ENCODE results near the gene SLC18B1. TPM values are rescaled to one million over a fixed set of nuclear protein-coding genes. Genes with fewer than 3 reads are reported as not detected.
A peak's percentile ranks its signal among the peaks of the same experiment; 100 is the strongest.

Gene SLC18B1
- total and polyA plus RNA-seq, 2 of the 13 experiments (the other 11 are each of a cell fraction or from before 2014, with no cell fraction given), result 11.4 to 13.8 TPM

GRCh38 chr6:132725947-132726607, 72.4 kb downstream of the SLC18B1 start:
- ChIA-PET POLR2A (no interaction called here), CTCF (ENCODE audit: low intra/inter-chr PET ratio, low total read pairs) (no interaction called here)
- Histone ChIP-seq H3K4me2 (ENCODE audit: low read depth, low read length) (no peak overlapping the region), H3K27me3 (ENCODE audit: control insufficient read depth in 1 of 2, insufficient read depth in 2 of 2, low read length in 2 of 2) (no peaks in the 10 kb centered on the region), H4K20me1 (ENCODE audit: insufficient read depth, low read length) (no peaks in the 10 kb centered on the region), H3K79me2 (ENCODE audit: insufficient read depth, low read length) (no peaks in the 10 kb centered on the region), H3K36me3 (replicated peaks in 1 of 2; ENCODE audit: control insufficient read depth in 1 of 2, insufficient read depth in 2 of 2, low read length in 2 of 2) (no peaks in the 10 kb centered on the region), H3K9me3 (ENCODE audit: low read length) (no peaks in the 10 kb centered on the region), H3K27ac (ENCODE audit: extremely low read length, insufficient read depth, low read length) (no peak overlapping the region), H3K4me1 (ENCODE audit: insufficient read depth, low read length) (peaks cover 19% of the 10 kb centered on the region), H3K9ac (ENCODE audit: insufficient read depth, low read depth, low read length) (no peak overlapping the region), H2AFZ (ENCODE audit: low read length) (no peak overlapping the region), H3K4me3 (replicated peaks in 1 of 3; ENCODE audit: insufficient read depth in 1 of 3, low read depth in 2 of 3, low read length in 3 of 3) (no peak overlapping the region)
- TF ChIP-seq ZNF468 (CRISPR knock-in tag; IDR thresholded peaks at IDR 0.05), result no peak
- no peak for TF ChIP-seq PHF21A (CRISPR knock-in tag; IDR thresholded peaks at IDR 0.05)
- no peak for TF ChIP-seq ZNF749 (CRISPR knock-in tag; IDR thresholded peaks at IDR 0.05; ENCODE audit: borderline replicate concordance)
- in situ Hi-C loops (cut with HindIII; ENCODE audit: extremely low pct_ligation_motif_present, low pct_unique_long_range_greater_than_20kb), result no loop called here
- ATAC-seq (no peak), DNase-seq (ENCODE audit: low spot score) (no peak), FAIRE-seq (no peak)
- intact Hi-C loops (cut with micrococcal nuclease; ENCODE audit: unreplicated experiment), result no loop called here
- 37% methylated on average over 6 of the region's 6 CpGs for WGBS (ENCODE audit: low lambda C conversion rate)
- no TSS peak for BruUV-seq (replicated peaks)

- no peak overlapping the region for H3K27ac ChIP-seq (ENCODE audit: extremely low read length, insufficient read depth, low read length)
- H3K27me3 ChIP-seq (ENCODE audit: control insufficient read depth in 1 of 2, insufficient read depth in 2 of 2, low read length in 2 of 2), result no peaks in the 10 kb centered on the region
- FAIRE-seq (no peak), ATAC-seq (no peak), DNase-seq (ENCODE audit: low spot score) (no peak)
- TF ChIP-seq SMYD3 (CRISPR knock-in tag; IDR thresholded peaks at IDR 0.05), result no peak
- TF ChIP-seq MIER2 (CRISPR knock-in tag; IDR thresholded peaks at IDR 0.05), result no peak
- no peak for TF ChIP-seq SALL1 (CRISPR knock-in tag; IDR thresholded peaks at IDR 0.05)
- peak; percentile 67 for TF ChIP-seq SOX13 (IDR thresholded peaks at IDR 0.05)
- TF ChIP-seq SOX13 (CRISPR knock-in tag; conservative IDR thresholded peaks at IDR 0.05 in 1 of 2, IDR thresholded peaks at IDR 0.05 in 1 of 2), result peak in 1 of 2 experiments; percentile 68; a peak in 2 of 4 replicates
- no peak for TF ChIP-seq ZFP62 (CRISPR knock-in tag; IDR thresholded peaks at IDR 0.05)
- no peak for TF ChIP-seq JDP2 (CRISPR knock-in tag; IDR thresholded peaks at IDR 0.05; ENCODE audit: borderline replicate concordance)
- TF ChIP-seq RARA (CRISPR knock-in tag; IDR thresholded peaks at IDR 0.05), result 0 out of 2 replicates have a peak, but pooled peaks have one; percentile 14
- TF ChIP-seq SOX5 (CRISPR knock-in tag; IDR thresholded peaks at IDR 0.05; ENCODE audit: borderline replicate concordance), result peak; percentile 72
- TF ChIP-seq ZNF616 (CRISPR knock-in tag; IDR thresholded peaks at IDR 0.05; ENCODE audit: low read depth), result no peak
- no peak for TF ChIP-seq SOX6 (IDR thresholded peaks at IDR 0.05)
- TF ChIP-seq SOX6 (CRISPR knock-in tag; IDR thresholded peaks at IDR 0.05), result peak; percentile 67
- TF ChIP-seq RNF2 (conservative IDR thresholded peaks at IDR 0.05; ENCODE audit: low read depth), result peak; percentile 36; the same call in 1 of the 2 replicates
- no TSS peak for BruUV-seq (replicated peaks)
- intact Hi-C loops (cut with micrococcal nuclease; ENCODE audit: unreplicated experiment) (no loop called here), in situ Hi-C loops (cut with HindIII; ENCODE audit: extremely low pct_ligation_motif_present, low pct_unique_long_range_greater_than_20kb) (no loop called here)
- ChIA-PET POLR2A (no interaction called here), CTCF (ENCODE audit: low intra/inter-chr PET ratio, low total read pairs) (no interaction called here)
- no peaks in the 10 kb centered on the region for H3K9me3 ChIP-seq (ENCODE audit: low read length)
- no peak overlapping the region for H3K9ac ChIP-seq (ENCODE audit: insufficient read depth, low read depth, low read length)
- H3K4me2 ChIP-seq (ENCODE audit: low read depth, low read length), result no peak overlapping the region
- H3K79me2 ChIP-seq (ENCODE audit: insufficient read depth, low read length), result no peaks in the 10 kb centered on the region
- no peak overlapping the region for H3K4me3 ChIP-seq (replicated peaks in 1 of 3; ENCODE audit: insufficient read depth in 1 of 3, low read depth in 2 of 3, low read length in 3 of 3)
- no peaks in the 10 kb centered on the region for H4K20me1 ChIP-seq (ENCODE audit: insufficient read depth, low read length)
- no peak overlapping the region for H2AFZ ChIP-seq (ENCODE audit: low read length)
- 27% methylated on average over 6 of the region's 6 CpGs for WGBS (ENCODE audit: low lambda C conversion rate)
- H3K4me1 ChIP-seq (ENCODE audit: insufficient read depth, low read length), result peaks cover 21% of the 10 kb centered on the region
- no peaks in the 10 kb centered on the region for H3K36me3 ChIP-seq (replicated peaks in 1 of 2; ENCODE audit: control insufficient read depth in 1 of 2, insufficient read depth in 2 of 2, low read length in 2 of 2)
Measured at GRCh38 chr6:132725471-132725870, 73.0 kb downstream of the SLC18B1 start.

All from HepG2 (cell line).